Ishikawa (cell line): ENCODE results near the gene ATG7.

Experiments used
- CEBPB ChIP-seq: IDR thresholded peaks from 2 replicates; pipeline ENCODE4 v1.6.1; 2012
- CREB1 ChIP-seq: IDR thresholded peaks from 2 replicates; pipeline ENCODE4 v1.6.1; 2012; ENCODE audit warnings: low read depth
- EGR1 ChIP-seq: IDR thresholded peaks from 2 replicates; pipeline ENCODE4 v1.6.1; 2012
- EP300 ChIP-seq: IDR thresholded peaks from 2 replicates; pipeline ENCODE4 v1.6.1; 2012; ENCODE audit warnings: borderline replicate concordance
- FOXM1 ChIP-seq: IDR thresholded peaks from 2 replicates; pipeline ENCODE4 v1.6.1; 2012; ENCODE audit warnings: low read depth, borderline replicate concordance
- NFIC ChIP-seq: IDR thresholded peaks from 2 replicates; pipeline ENCODE4 v1.6.1; 2012
- RAD21 ChIP-seq: IDR thresholded peaks from 2 replicates; pipeline ENCODE4 v1.6.1; 2012; ENCODE audit warnings: low read depth
- TAF1 ChIP-seq: IDR thresholded peaks from 2 replicates; pipeline ENCODE4 v1.6.1; 2012; ENCODE audit warnings: low read depth, mild to moderate bottlenecking
- TCF12 ChIP-seq: IDR thresholded peaks from 2 replicates; pipeline ENCODE4 v1.6.1; 2012; ENCODE audit warnings: low read depth
- TEAD4 ChIP-seq: IDR thresholded peaks from 2 replicates; pipeline ENCODE4 v1.6.1; 2012
- YY1 ChIP-seq: IDR thresholded peaks from 2 replicates; pipeline ENCODE4 v1.6.1; 2012; ENCODE audit warnings: low read depth
- ZBTB7A ChIP-seq: IDR thresholded peaks from 2 replicates; pipeline ENCODE4 v1.6.1; 2012; ENCODE audit warnings: low read depth
- TF ChIP-seq, protein P1 (sequence below): IDR thresholded peaks from 2 replicates; pipeline ENCODE4 v1.6.1; 2012; ENCODE audit warnings: low read depth, mild to moderate bottlenecking
- TF ChIP-seq, protein P2 (sequence below): IDR thresholded peaks from 2 replicates; pipeline ENCODE4 v1.6.1; 2012
- TF ChIP-seq, protein P3 (sequence below): IDR thresholded peaks from 2 replicates; pipeline ENCODE4 v1.6.1; 2012

The ATG7 gene

DNA sequence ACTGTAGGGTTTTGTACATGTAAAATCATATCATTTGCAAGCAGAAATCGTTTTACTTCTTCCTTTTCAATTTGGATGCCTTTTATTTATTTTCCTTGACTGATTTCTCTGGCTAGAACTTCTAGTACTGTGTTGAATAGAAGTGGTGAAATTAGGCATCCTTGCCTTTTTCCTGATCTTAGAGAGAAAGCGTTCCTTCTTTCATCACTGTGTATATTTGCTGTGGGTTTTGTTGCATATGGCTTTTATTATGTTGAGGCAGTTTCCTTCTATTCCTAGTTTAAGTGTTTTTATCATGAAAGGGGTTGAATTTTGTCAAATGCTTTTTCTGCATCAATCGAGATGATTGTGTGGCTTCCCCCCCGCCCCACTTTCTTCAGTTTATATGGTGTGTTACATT, 140.9 kb downstream of the ATG7 start:
- TF ChIP-seq, protein P1, sequence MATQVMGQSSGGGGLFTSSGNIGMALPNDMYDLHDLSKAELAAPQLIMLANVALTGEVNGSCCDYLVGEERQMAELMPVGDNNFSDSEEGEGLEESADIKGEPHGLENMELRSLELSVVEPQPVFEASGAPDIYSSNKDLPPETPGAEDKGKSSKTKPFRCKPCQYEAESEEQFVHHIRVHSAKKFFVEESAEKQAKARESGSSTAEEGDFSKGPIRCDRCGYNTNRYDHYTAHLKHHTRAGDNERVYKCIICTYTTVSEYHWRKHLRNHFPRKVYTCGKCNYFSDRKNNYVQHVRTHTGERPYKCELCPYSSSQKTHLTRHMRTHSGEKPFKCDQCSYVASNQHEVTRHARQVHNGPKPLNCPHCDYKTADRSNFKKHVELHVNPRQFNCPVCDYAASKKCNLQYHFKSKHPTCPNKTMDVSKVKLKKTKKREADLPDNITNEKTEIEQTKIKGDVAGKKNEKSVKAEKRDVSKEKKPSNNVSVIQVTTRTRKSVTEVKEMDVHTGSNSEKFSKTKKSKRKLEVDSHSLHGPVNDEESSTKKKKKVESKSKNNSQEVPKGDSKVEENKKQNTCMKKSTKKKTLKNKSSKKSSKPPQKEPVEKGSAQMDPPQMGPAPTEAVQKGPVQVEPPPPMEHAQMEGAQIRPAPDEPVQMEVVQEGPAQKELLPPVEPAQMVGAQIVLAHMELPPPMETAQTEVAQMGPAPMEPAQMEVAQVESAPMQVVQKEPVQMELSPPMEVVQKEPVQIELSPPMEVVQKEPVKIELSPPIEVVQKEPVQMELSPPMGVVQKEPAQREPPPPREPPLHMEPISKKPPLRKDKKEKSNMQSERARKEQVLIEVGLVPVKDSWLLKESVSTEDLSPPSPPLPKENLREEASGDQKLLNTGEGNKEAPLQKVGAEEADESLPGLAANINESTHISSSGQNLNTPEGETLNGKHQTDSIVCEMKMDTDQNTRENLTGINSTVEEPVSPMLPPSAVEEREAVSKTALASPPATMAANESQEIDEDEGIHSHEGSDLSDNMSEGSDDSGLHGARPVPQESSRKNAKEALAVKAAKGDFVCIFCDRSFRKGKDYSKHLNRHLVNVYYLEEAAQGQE = no peak
- TF ChIP-seq ZBTB7A = no peak
- no peak for TF ChIP-seq CREB1
- no peak for TF ChIP-seq EGR1
- no peak for TF ChIP-seq TCF12
- TF ChIP-seq YY1 = no peak
- TF ChIP-seq TEAD4 = no peak
- no peak for TF ChIP-seq RAD21
- TF ChIP-seq TAF1 = no peak
- no peak for TF ChIP-seq CEBPB
- no peak for TF ChIP-seq FOXM1
- no peak for TF ChIP-seq NFIC
- TF ChIP-seq EP300 = no peak
- TF ChIP-seq, protein P2, sequence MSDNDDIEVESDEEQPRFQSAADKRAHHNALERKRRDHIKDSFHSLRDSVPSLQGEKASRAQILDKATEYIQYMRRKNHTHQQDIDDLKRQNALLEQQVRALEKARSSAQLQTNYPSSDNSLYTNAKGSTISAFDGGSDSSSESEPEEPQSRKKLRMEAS = no peak
- TF ChIP-seq, protein P3, sequence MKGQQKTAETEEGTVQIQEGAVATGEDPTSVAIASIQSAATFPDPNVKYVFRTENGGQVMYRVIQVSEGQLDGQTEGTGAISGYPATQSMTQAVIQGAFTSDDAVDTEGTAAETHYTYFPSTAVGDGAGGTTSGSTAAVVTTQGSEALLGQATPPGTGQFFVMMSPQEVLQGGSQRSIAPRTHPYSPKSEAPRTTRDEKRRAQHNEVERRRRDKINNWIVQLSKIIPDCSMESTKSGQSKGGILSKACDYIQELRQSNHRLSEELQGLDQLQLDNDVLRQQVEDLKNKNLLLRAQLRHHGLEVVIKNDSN = no peak

DNA sequence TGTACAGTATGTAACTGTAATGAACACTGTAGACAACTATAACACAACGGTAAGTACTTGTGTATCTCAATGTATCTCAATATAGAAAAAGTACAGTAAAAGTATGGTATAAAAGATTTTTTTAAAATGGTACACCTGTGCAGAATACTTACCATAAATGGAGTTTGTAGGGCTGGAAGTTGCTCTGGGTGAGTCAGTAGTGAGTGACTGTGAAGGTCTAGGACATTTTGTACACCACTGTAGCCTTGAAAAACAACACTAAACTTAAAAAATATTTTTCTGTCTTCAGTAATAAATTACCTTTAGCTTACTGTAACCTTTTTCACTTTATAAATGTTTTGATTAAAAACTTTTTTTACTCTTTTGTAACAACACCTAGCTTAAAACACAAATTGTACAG, 142.9 kb downstream of the ATG7 start:
- TF ChIP-seq CEBPB (no peak), NFIC (no peak), YY1 (no peak), CREB1 (no peak), TEAD4 (no peak), FOXM1 (no peak), EP300 (no peak), TCF12 (no peak), EGR1 (no peak), ZBTB7A (no peak), TAF1 (no peak), RAD21 (no peak)
- TF ChIP-seq, protein P3 = no peak
- TF ChIP-seq, protein P1 = no peak
- TF ChIP-seq, protein P2 = no peak

DNA sequence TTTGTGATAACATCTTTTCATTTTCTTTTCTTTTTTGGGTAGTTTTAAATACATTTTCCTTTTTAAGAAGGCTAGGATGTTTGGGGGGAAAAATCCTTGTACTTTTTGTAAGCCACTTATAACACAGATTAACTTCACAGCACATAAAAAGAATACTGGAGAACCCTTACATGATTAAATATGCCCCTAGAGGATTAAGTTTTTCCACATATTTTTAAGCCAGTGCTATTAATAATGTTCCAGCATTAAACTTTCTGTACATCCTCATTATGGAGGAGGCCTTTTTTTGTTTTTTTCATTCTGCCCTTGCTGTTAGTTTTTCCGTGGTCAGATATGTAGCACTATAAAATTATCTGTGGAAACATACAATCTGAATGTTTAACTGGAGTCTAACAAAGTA, 147.9 kb downstream of the ATG7 start:
- TF ChIP-seq NFIC = no peak
- no peak for TF ChIP-seq TEAD4
- no peak for TF ChIP-seq ZBTB7A
- no peak for TF ChIP-seq CEBPB
- TF ChIP-seq CREB1 = no peak
- TF ChIP-seq, protein P1 = no peak
- TF ChIP-seq RAD21 = no peak
- TF ChIP-seq, protein P3 = no peak
- no peak for TF ChIP-seq TCF12
- TF ChIP-seq TAF1 = no peak
- no peak for TF ChIP-seq FOXM1
- TF ChIP-seq YY1 = no peak

DNA sequence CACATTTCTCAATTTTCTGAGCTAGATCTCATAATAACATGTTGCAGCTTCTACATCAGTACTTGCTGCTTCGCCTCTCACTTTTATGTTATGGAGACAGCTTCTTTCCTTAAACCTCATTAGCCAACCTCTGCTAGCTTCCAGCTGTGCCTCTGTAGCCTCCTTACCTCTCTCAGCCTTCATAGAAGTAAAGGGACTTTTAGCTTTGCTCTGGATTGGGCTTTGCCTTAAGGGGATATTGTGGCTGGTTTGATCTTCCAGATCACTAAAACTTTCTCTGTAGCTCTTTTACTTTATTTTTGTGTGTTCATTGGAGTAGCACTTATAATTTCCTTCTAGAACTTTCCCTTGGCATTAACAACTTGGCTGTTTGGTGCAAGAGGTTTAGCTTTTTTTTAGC, 150.1 kb downstream of the ATG7 start:
- TF ChIP-seq TEAD4 = no peak
- TF ChIP-seq ZBTB7A = no peak
- TF ChIP-seq FOXM1 = no peak
- no peak for TF ChIP-seq CEBPB
